ENCODE measurements around the gene MAPK6. TPM values are rescaled to one million over a fixed set of nuclear protein-coding genes. Genes with fewer than 3 reads are reported as not detected.

MAPK6 gene
- polyA plus RNA-seq, 1 donor (not counting 4 experiments of a cell fraction or from before 2014, with no cell fraction given) = 103 TPM

GRCh38 chr15:52066842-52067544 is 48.0 kb downstream of the MAPK6 start:
- H3K9me3 ChIP-seq (ENCODE audit: control insufficient read depth, low read depth, low read length) = no peaks in the 10 kb centered on the region
- no peak overlapping the region for H3K9ac ChIP-seq (ENCODE audit: control insufficient read depth, extremely low read depth, insufficient read depth, low read length)
- peaks cover 1 to 13% of the 10 kb centered on the region in 2 experiments for H3K36me3 ChIP-seq (ENCODE audit: control insufficient read depth in 2 of 2, extremely low read depth in 1 of 2, insufficient read depth in 2 of 2, low read length in 2 of 2)
- H3K4me1 ChIP-seq (ENCODE audit: control insufficient read depth, extremely low read depth, insufficient read depth, low read length) = peaks cover 54% of the 10 kb centered on the region
- no peaks in the 10 kb centered on the region for H4K20me1 ChIP-seq (ENCODE audit: control insufficient read depth, extremely low read depth, insufficient read depth, low read length)
- H3K4me2 ChIP-seq (ENCODE audit: control insufficient read depth, extremely low read depth, insufficient read depth, low read depth, low read length) = peak overlapping the region; percentile 51
- no peaks in the 10 kb centered on the region for H3K9me1 ChIP-seq (ENCODE audit: control insufficient read depth, extremely low read depth, insufficient read depth, low read length)
- no peak overlapping the region for H3K4me3 ChIP-seq (ENCODE audit: control insufficient read depth in 2 of 3, extremely low read depth in 1 of 3, insufficient read depth in 2 of 3, low read depth in 1 of 3, low read length in 3 of 3)
- dilution Hi-C loops (cut with MboI; ENCODE audit: extremely low pct_ligation_motif_present, low sequenced_read_pairs) = no loop called here
- no peak for FAIRE-seq
- H2AFZ ChIP-seq (ENCODE audit: control insufficient read depth, low read length) = no peak overlapping the region
- no peaks in the 10 kb centered on the region for H3K27me3 ChIP-seq (ENCODE audit: control insufficient read depth, extremely low read depth, insufficient read depth, low read length)
- TF ChIP-seq, protein P1, sequence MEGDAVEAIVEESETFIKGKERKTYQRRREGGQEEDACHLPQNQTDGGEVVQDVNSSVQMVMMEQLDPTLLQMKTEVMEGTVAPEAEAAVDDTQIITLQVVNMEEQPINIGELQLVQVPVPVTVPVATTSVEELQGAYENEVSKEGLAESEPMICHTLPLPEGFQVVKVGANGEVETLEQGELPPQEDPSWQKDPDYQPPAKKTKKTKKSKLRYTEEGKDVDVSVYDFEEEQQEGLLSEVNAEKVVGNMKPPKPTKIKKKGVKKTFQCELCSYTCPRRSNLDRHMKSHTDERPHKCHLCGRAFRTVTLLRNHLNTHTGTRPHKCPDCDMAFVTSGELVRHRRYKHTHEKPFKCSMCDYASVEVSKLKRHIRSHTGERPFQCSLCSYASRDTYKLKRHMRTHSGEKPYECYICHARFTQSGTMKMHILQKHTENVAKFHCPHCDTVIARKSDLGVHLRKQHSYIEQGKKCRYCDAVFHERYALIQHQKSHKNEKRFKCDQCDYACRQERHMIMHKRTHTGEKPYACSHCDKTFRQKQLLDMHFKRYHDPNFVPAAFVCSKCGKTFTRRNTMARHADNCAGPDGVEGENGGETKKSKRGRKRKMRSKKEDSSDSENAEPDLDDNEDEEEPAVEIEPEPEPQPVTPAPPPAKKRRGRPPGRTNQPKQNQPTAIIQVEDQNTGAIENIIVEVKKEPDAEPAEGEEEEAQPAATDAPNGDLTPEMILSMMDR (optimal IDR thresholded peaks at IDR 0.05 in 1 of 3, IDR thresholded peaks at IDR 0.05 in 1 of 3, conservative IDR thresholded peaks at IDR 0.05 in 1 of 3; ENCODE audit: extremely low read depth in 1 of 3, insufficient read depth in 2 of 3, low read length in 3 of 3) = no peak
- no peak for TF ChIP-seq EZH2 (IDR thresholded peaks at IDR 0.05; ENCODE audit: low read length)
- DNase-seq (ENCODE audit: low read depth, low spot score) = no peak
- no peaks in the 10 kb centered on the region for H3K79me2 ChIP-seq (ENCODE audit: control insufficient read depth, insufficient read depth, low read length)
- H3K27ac ChIP-seq (ENCODE audit: control insufficient read depth, insufficient read depth, low read length) = peak overlapping the region; percentile 82

DNA sequence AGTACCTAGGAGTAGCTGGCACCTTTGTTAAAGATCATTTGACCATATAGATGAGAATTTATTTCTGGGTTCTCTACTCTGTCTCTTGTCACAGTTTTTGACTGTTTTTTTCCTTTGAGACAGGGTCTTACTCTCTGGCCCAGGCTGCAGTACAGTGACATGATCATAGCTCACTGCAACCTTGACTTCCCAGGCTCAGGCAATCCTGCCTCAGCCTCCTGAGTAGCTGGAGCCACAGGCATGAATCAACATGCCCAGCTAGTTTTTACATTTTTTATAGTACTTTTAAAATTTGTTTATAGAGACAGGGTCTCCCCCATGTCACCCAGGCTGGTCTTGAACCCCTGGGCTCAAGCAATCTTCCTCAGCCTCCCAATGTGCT is 48.5 kb downstream of the MAPK6 start:
- Histone ChIP-seq H3K9me3 (ENCODE audit: control insufficient read depth, low read depth, low read length) (no peaks in the 10 kb centered on the region), H3K27me3 (ENCODE audit: control insufficient read depth, extremely low read depth, insufficient read depth, low read length) (no peaks in the 10 kb centered on the region), H3K9me1 (ENCODE audit: control insufficient read depth, extremely low read depth, insufficient read depth, low read length) (no peaks in the 10 kb centered on the region), H3K4me1 (ENCODE audit: control insufficient read depth, extremely low read depth, insufficient read depth, low read length) (peaks cover 57% of the 10 kb centered on the region), H3K4me3 (ENCODE audit: control insufficient read depth in 2 of 3, extremely low read depth in 1 of 3, insufficient read depth in 2 of 3, low read depth in 1 of 3, low read length in 3 of 3) (no peak overlapping the region), H3K36me3 (ENCODE audit: control insufficient read depth in 2 of 2, extremely low read depth in 1 of 2, insufficient read depth in 2 of 2, low read length in 2 of 2) (peaks cover 1 to 13% of the 10 kb centered on the region in 2 experiments), H2AFZ (ENCODE audit: control insufficient read depth, low read length) (no peak overlapping the region), H3K9ac (ENCODE audit: control insufficient read depth, extremely low read depth, insufficient read depth, low read length) (peak overlapping the region; percentile 16), H3K4me2 (ENCODE audit: control insufficient read depth, extremely low read depth, insufficient read depth, low read depth, low read length) (peak overlapping the region; percentile 51), H3K27ac (ENCODE audit: control insufficient read depth, insufficient read depth, low read length) (peak overlapping the region; percentile 82), H4K20me1 (ENCODE audit: control insufficient read depth, extremely low read depth, insufficient read depth, low read length) (no peaks in the 10 kb centered on the region), H3K79me2 (ENCODE audit: control insufficient read depth, insufficient read depth, low read length) (no peaks in the 10 kb centered on the region)
- no peak for DNase-seq (ENCODE audit: low read depth, low spot score)
- FAIRE-seq = no peak
- TF ChIP-seq EZH2 (IDR thresholded peaks at IDR 0.05; ENCODE audit: low read length) = no peak
- TF ChIP-seq, protein P1 (optimal IDR thresholded peaks at IDR 0.05 in 1 of 3, IDR thresholded peaks at IDR 0.05 in 1 of 3, conservative IDR thresholded peaks at IDR 0.05 in 1 of 3; ENCODE audit: extremely low read depth in 1 of 3, insufficient read depth in 2 of 3, low read length in 3 of 3) = no peak
- dilution Hi-C loops (cut with MboI; ENCODE audit: extremely low pct_ligation_motif_present, low sequenced_read_pairs) = no loop called here
